ENCODE measurements around the gene MMP14.
"Not testable (repeated sequence)": the region's sequence is repeated elsewhere in the genome, so short reads cannot be mapped to it uniquely, and the experiment has no call there.

The MMP14 gene

GRCh38 chr14:22856428-22856827 lies 20.0 kb downstream of the MMP14 start:
- no peak for DNase-seq (ENCODE audit: low read depth in 1 of 2, low spot score in 1 of 2)

GRCh38 chr14:22860377-22860776 lies 24.0 kb downstream of the MMP14 start:
- DNase-seq (ENCODE audit: low read depth in 1 of 2, low spot score in 1 of 2), result not testable (repeated sequence)

GRCh38 chr14:22861651-22862050 lies 25.3 kb downstream of the MMP14 start:
- no peak for DNase-seq (ENCODE audit: low read depth in 1 of 2, low spot score in 1 of 2)

GRCh38 chr14:22864979-22865378 lies 28.6 kb downstream of the MMP14 start:
- no peak for DNase-seq (ENCODE audit: low read depth in 1 of 2, low spot score in 1 of 2)

GRCh38 chr14:22865424-22866405 lies 29.3 kb downstream of the MMP14 start:
- DNase-seq (ENCODE audit: low read depth in 1 of 2, low spot score in 1 of 2), result no peak

GRCh38 chr14:22866874-22867273 lies 30.5 kb downstream of the MMP14 start:
- DNase-seq (ENCODE audit: low read depth in 1 of 2, low spot score in 1 of 2), result no peak

- DNase-seq (ENCODE audit: low read depth in 1 of 2, low spot score in 1 of 2), result no peak
These were observed 34.4 kb downstream of the MMP14 start for GRCh38 chr14:22870811-22871223.

- DNase-seq (ENCODE audit: low read depth in 1 of 2, low spot score in 1 of 2), result peak; percentile 57 to 65
These were observed 35.0 kb downstream of the MMP14 start, which contains the start of gene LRP10 for GRCh38 chr14:22871224-22872032. LRP10 (plus strand) TSS chr14:22871740; CDS start chr14:22872304, 564 bp downstream.

- DNase-seq (ENCODE audit: low read depth in 1 of 2, low spot score in 1 of 2), result peak; percentile 56 to 63
These were observed 35.8 kb downstream of the MMP14 start for GRCh38 chr14:22872033-22872832.

GRCh38 chr14:22872833-22873520 lies 36.6 kb downstream of the MMP14 start:
- no peak for DNase-seq (ENCODE audit: low read depth in 1 of 2, low spot score in 1 of 2)

GRCh38 chr14:22875003-22875747 lies 38.8 kb downstream of the MMP14 start:
- no peak for DNase-seq (ENCODE audit: low read depth in 1 of 2, low spot score in 1 of 2)

- no peak for DNase-seq (ENCODE audit: low read depth in 1 of 2, low spot score in 1 of 2)
These were observed 39.4 kb downstream of the MMP14 start for GRCh38 chr14:22875748-22876319.

- DNase-seq (ENCODE audit: low read depth in 1 of 2, low spot score in 1 of 2), result no peak
These were observed 40.7 kb downstream of the MMP14 start for GRCh38 chr14:22877000-22877501.

GRCh38 chr14:22878271-22879246 lies 42.2 kb downstream of the MMP14 start:
- no peak for DNase-seq (ENCODE audit: low read depth in 1 of 2, low spot score in 1 of 2)

- no peak for DNase-seq (ENCODE audit: low read depth in 1 of 2, low spot score in 1 of 2)
These were observed 45.7 kb downstream of the MMP14 start for GRCh38 chr14:22882064-22882463.

- DNase-seq (ENCODE audit: low read depth in 1 of 2, low spot score in 1 of 2), result no peak
These were observed 46.3 kb downstream of the MMP14 start for GRCh38 chr14:22882529-22883172.

- no peak for DNase-seq (ENCODE audit: low read depth in 1 of 2, low spot score in 1 of 2)
These were observed 47.0 kb downstream of the MMP14 start, which contains the start of gene REM2 for GRCh38 chr14:22883173-22883976. REM2 (plus strand) TSS chr14:22883222; CDS start chr14:22883288, 66 bp downstream.

All from activated CD4-positive, alpha-beta T cell treated with anti-CD3 and anti-CD28 coated beads, Interleukin-2, amount 50 U/mL, for 24 hours (primary cell).